ENCODE data around the gene PDE8B.

DNA sequence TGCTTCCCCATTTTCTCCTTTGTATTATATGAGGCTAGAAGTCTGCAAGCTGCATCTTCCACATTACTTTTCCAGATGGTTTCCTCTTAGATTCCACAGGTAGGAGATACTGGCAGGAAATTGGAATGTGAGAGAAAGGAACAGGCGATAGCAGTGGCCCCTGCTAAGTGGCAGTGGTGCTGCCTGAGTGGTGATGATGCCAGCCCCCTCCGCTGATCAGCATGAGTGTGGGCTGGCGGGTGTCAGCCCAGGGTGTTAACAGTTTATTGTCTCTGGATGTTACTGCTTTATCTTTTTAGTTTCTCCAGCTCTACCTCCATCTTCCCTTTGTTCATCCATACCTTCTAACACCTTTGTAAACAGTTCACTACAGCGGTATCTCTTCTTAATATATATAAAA is 13.2 kb downstream of the PDE8B start:
- TF ChIP-seq CTCF (IDR thresholded peaks at IDR 0.05; ENCODE audit: low read length) (no peak), EZH2 (IDR thresholded peaks at IDR 0.05; ENCODE audit: borderline replicate concordance, low read length) (no peak)
